Cortex of kidney (tissue), 1 donor: ENCODE data around the gene ACACA.

Experiments
- DNase-seq: peaks from one replicate; lab custom pipeline; 2025; lab: John Stamatoyannopoulos, UW

The ACACA gene

GRCh38 chr17:37344519-37344918, 62.1 kb downstream of the ACACA start:
- DNase-seq = no peak

GRCh38 chr17:37342589-37342988, 64.0 kb downstream of the ACACA start:
- no peak for DNase-seq

- no peak for DNase-seq
Measured at GRCh38 chr17:37340804-37341203, 65.8 kb downstream of the ACACA start.

- no peak for DNase-seq
Measured at GRCh38 chr17:37339321-37339720, 67.3 kb downstream of the ACACA start.

GRCh38 chr17:37338847-37339246, 67.8 kb downstream of the ACACA start:
- DNase-seq = no peak

GRCh38 chr17:37327341-37328090, 79.1 kb downstream of the ACACA start:
- no peak for DNase-seq

GRCh38 chr17:37322826-37323561, 83.6 kb downstream of the ACACA start:
- DNase-seq = no peak

- DNase-seq = no peak
Measured at GRCh38 chr17:37322106-37322505, 84.5 kb downstream of the ACACA start.

- DNase-seq = no peak
Measured at GRCh38 chr17:37318931-37319594, 87.6 kb downstream of the ACACA start.

- no peak for DNase-seq
Measured at GRCh38 chr17:37317867-37318266, 88.8 kb downstream of the ACACA start.

- DNase-seq = no peak
Measured at GRCh38 chr17:37315601-37316000, 91.0 kb downstream of the ACACA start.

- DNase-seq = no peak
Measured at GRCh38 chr17:37312137-37312923, 94.3 kb downstream of the ACACA start.

GRCh38 chr17:37310940-37311339, 95.7 kb downstream of the ACACA start:
- DNase-seq = no peak

- DNase-seq = no peak
Measured at GRCh38 chr17:37309051-37309450, 97.6 kb downstream of the ACACA start.

GRCh38 chr17:37305406-37305905, 101.2 kb downstream of the ACACA start:
- no peak for DNase-seq

- DNase-seq = no peak
Measured at GRCh38 chr17:37301288-37301687, 105.3 kb downstream of the ACACA start.

- DNase-seq = no peak
Measured at GRCh38 chr17:37300683-37301082, 106.0 kb downstream of the ACACA start.

GRCh38 chr17:37299257-37299980, 107.2 kb downstream of the ACACA start:
- no peak for DNase-seq

- no peak for DNase-seq
Measured at GRCh38 chr17:37295888-37296287, 110.7 kb downstream of the ACACA start.

GRCh38 chr17:37294888-37295287, 111.7 kb downstream of the ACACA start:
- no peak for DNase-seq

GRCh38 chr17:37293770-37294169, 112.9 kb downstream of the ACACA start:
- DNase-seq = no peak
